Peyer's patch (tissue), 4 donors: ENCODE results near the gene NPTX2.

Source experiments
- CTCF ChIP-seq, 6 experiments: fragments of 450-650 bp in 4 of 6; fragments of 200-600 bp in 2 of 6; sonication (generic) in 1 of 6; IDR thresholded peaks; one replicate each; pipeline ENCODE4 v1.5.1; 2017 to 2019; ENCODE audit warnings: antibody characterized with exemption in 6 of 6, mild to moderate bottlenecking in 3 of 6, moderate library complexity in 1 of 6
- POLR2A ChIP-seq, 2 donors: fragments of 450-650 bp; IDR thresholded peaks; one replicate each; pipeline ENCODE4 v1.5.1; 2017; ENCODE audit warnings: antibody characterized with exemption in 2 of 2, mild to moderate bottlenecking in 2 of 2, moderate library complexity in 2 of 2

GRCh38 chr7:98624846-98625420 is 7.8 kb downstream of the NPTX2 start:
- TF ChIP-seq CTCF (IDR thresholded peaks at IDR 0.05) = no peak
- no peak for TF ChIP-seq POLR2A (IDR thresholded peaks at IDR 0.05)
